ENCODE data around the gene MDGA2. TPM values are rescaled to one million over a fixed set of nuclear protein-coding genes. Genes with fewer than 3 reads are reported as not detected.

MDGA2 gene
- total and polyA plus RNA-seq, 9 of the 15 experiments (the other 6 are each of a cell fraction or from before 2014, with no cell fraction given) = 0.01 to 0.18 (median 0.03) TPM; not detected in 5

- Histone ChIP-seq H2AFZ (ENCODE audit: low read depth, low read length) (no peak overlapping the region), H3K4me3 (no peak overlapping the region), H3K79me2 (ENCODE audit: control insufficient read depth, insufficient read depth, low read length) (no peaks in the 10 kb centered on the region), H3K9ac (ENCODE audit: insufficient read depth in 1 of 2, low read depth in 2 of 2, low read length in 2 of 2) (no peak overlapping the region), H3K9me1 (ENCODE audit: control insufficient read depth, insufficient read depth, low read length) (no peaks in the 10 kb centered on the region), H3K27ac (ENCODE audit: extremely low read depth, low read depth, low read length) (no peak overlapping the region), H3K27me3 (ENCODE audit: control insufficient read depth in 2 of 2, insufficient read depth in 2 of 2, low read length in 2 of 2) (no peaks in the 10 kb centered on the region), H3K4me2 (ENCODE audit: insufficient read depth, low read length) (no peak overlapping the region), H3K4me1 (replicated peaks in 1 of 2; ENCODE audit: control insufficient read depth in 2 of 2, insufficient read depth in 2 of 2, low read length in 2 of 2) (no peaks in the 10 kb centered on the region), H4K20me1 (replicated peaks; ENCODE audit: control insufficient read depth, insufficient read depth, low read length) (no peaks in the 10 kb centered on the region), H3K36me3 (ENCODE audit: control insufficient read depth, insufficient read depth, low read length) (no peaks in the 10 kb centered on the region), H3K9me3 (replicated peaks; ENCODE audit: control insufficient read depth, insufficient read depth, low read depth, low read length) (no peaks in the 10 kb centered on the region)
- FAIRE-seq (no peak), DNase-seq (ENCODE audit: extremely low read depth in 1 of 4, low spot score in 3 of 4) (no peak), ATAC-seq (no peak)
- no TSS peak for BruUV-seq (replicated peaks)
- in situ Hi-C loops (cut with MboI) = no loop called here
- intact Hi-C loops (cut with micrococcal nuclease) = no loop called here
- TF ChIP-seq, protein P1, sequence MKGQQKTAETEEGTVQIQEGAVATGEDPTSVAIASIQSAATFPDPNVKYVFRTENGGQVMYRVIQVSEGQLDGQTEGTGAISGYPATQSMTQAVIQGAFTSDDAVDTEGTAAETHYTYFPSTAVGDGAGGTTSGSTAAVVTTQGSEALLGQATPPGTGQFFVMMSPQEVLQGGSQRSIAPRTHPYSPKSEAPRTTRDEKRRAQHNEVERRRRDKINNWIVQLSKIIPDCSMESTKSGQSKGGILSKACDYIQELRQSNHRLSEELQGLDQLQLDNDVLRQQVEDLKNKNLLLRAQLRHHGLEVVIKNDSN (CRISPR knock-in tag; IDR thresholded peaks at IDR 0.05) = no peak
- no peak for TF ChIP-seq ZNF197 (CRISPR knock-in tag; IDR thresholded peaks at IDR 0.05; ENCODE audit: low read depth)
- no peak for TF ChIP-seq GATAD2A (IDR thresholded peaks at IDR 0.05)
- no peak for TF ChIP-seq ZNF175 (CRISPR knock-in tag; IDR thresholded peaks at IDR 0.05; ENCODE audit: low read depth)
- no peak for TF ChIP-seq NFYB (IDR thresholded peaks at IDR 0.05; ENCODE audit: extremely low read depth, insufficient read length)
- TF ChIP-seq HMG20B (CRISPR knock-in tag; IDR thresholded peaks at IDR 0.05) = no peak
- no peak for TF ChIP-seq HDAC1 (IDR thresholded peaks at IDR 0.05)
- ChIA-PET CTCF (ENCODE audit: low intra/inter-chr PET ratio) (no interaction called here), POLR2A (no interaction called here)
- 5% methylated on average over 2 of the region's 3 CpGs for WGBS (ENCODE audit: insufficient coverage, low coverage, missing lambda C conversion rate)
Observed at GRCh38 chr14:47235619-47236018, 439.8 kb downstream of the MDGA2 start.

Measured in K562 (cell line).